GM23338 (cell line): ENCODE measurements around the gene COL4A1. TPM values are rescaled to one million over a fixed set of nuclear protein-coding genes. Genes with fewer than 3 reads are reported as not detected.

Experiments
- ATAC-seq: fragments of 200-7000 bp; cut with Tn5 transposase; 3 replicates; pipeline ENCODE4 v1.9.1; 2020
- DNase-seq: peaks from one replicate; pipeline ENCODE4 v3.0.0-alpha.2; 2015; ENCODE audit warnings: low spot score
- H2AFZ ChIP-seq: fragments of 200-600 bp; sonication (generic); 2 replicates; pipeline ENCODE4 v1.8.0; 2016; ENCODE audit warnings: antibody characterized with exemption, mild to moderate bottlenecking, moderate library complexity
- H3F3A ChIP-seq: fragments of 200-600 bp; sonication (generic); replicated peaks from 2 replicates; pipeline ENCODE4 v1.8.0; 2017; ENCODE audit warnings: antibody characterized with exemption, mixed run types, low read depth
- H3K27ac ChIP-seq: fragments of 200-600 bp; sonication (generic); 2 replicates; pipeline ENCODE4 v1.6.1; 2016; ENCODE audit warnings: low read depth
- H3K27me3 ChIP-seq: fragments of 200-600 bp; sonication (generic); 2 replicates; pipeline ENCODE4 v1.8.0; 2016; ENCODE audit warnings: mild to moderate bottlenecking, mixed run types, moderate library complexity; ENCODE audit not compliant: insufficient read depth
- H3K36me3 ChIP-seq: fragments of 200-600 bp; sonication (generic); 2 replicates; pipeline ENCODE4 v1.8.0; 2016; ENCODE audit warnings: mild to moderate bottlenecking; ENCODE audit not compliant: insufficient read depth
- H3K4me1 ChIP-seq: fragments of 200-600 bp; sonication (generic); 2 replicates; pipeline ENCODE4 v1.8.0; 2016; ENCODE audit warnings: mild to moderate bottlenecking, moderate library complexity; ENCODE audit not compliant: insufficient read depth
- H3K4me2 ChIP-seq: fragments of 200-600 bp; sonication (generic); 2 replicates; pipeline ENCODE4 v1.7.1; 2017; ENCODE audit warnings: mixed run types
- H3K4me3 ChIP-seq: fragments of 200-600 bp; sonication (generic); 2 replicates; pipeline ENCODE4 v1.6.1; 2016; ENCODE audit warnings: mixed run types
- H3K79me2 ChIP-seq: fragments of 200-600 bp; sonication (generic); replicated peaks from 2 replicates; pipeline ENCODE4 v1.8.0; 2017; ENCODE audit warnings: mild to moderate bottlenecking; ENCODE audit not compliant: insufficient read depth
- H3K9me2 ChIP-seq: fragments of 200-600 bp; sonication (generic); 2 replicates; pipeline ENCODE4 v1.8.0; 2017; ENCODE audit not compliant: insufficient read depth
- H4K20me1 ChIP-seq: fragments of 200-600 bp; sonication (generic); replicated peaks from 2 replicates; pipeline ENCODE4 v1.8.0; 2017; ENCODE audit warnings: mild to moderate bottlenecking; ENCODE audit not compliant: insufficient read depth
- H3K27ac Mint-ChIP-seq: 2 replicates; pipeline ENCODE4 v1.8.0; 2020; ENCODE audit warnings: inconsistent platforms, mild to moderate bottlenecking, moderate library complexity, mixed read lengths
- H3K27me3 Mint-ChIP-seq: 3 replicates; pipeline ENCODE4 v1.8.0; 2022; ENCODE audit warnings: low read depth, mild to moderate bottlenecking, moderate library complexity, mixed read lengths, inconsistent platforms; ENCODE audit not compliant: insufficient read depth, poor library complexity
- H3K36me3 Mint-ChIP-seq: 3 replicates; pipeline ENCODE4 v1.8.0; 2021; ENCODE audit warnings: low read depth, mild to moderate bottlenecking, inconsistent platforms, moderate library complexity, mixed read lengths
- H3K4me1 Mint-ChIP-seq: 3 replicates; pipeline ENCODE4 v1.8.0; 2020; ENCODE audit warnings: mild to moderate bottlenecking, inconsistent platforms, mixed read lengths
- H3K4me3 Mint-ChIP-seq: 3 replicates; pipeline ENCODE4 v1.8.0; 2021; ENCODE audit warnings: moderate library complexity, mild to moderate bottlenecking, inconsistent platforms, mixed read lengths
- H3K9me3 Mint-ChIP-seq: 3 replicates; pipeline ENCODE4 v1.8.0; 2020; ENCODE audit warnings: moderate library complexity, mild to moderate bottlenecking, inconsistent platforms, mixed read lengths
- CREB1 ChIP-seq: fragments of 250-450 bp; sonication (Bioruptor Pico); IDR thresholded peaks from 2 replicates; pipeline ENCODE4 v1.5.0; 2020; ENCODE audit warnings: low read depth, mild to moderate bottlenecking, moderate library complexity
- CTCF ChIP-seq, 2 experiments: fragments of 200-600 bp in 1 of 2; sonication (generic) in 1 of 2; conservative IDR thresholded peaks; 2 replicates each; pipeline versions ENCODE4 v1.5.1 to v1.6.1; 2016 to 2017; ENCODE audit warnings: antibody characterized with exemption in 2 of 2, low read depth in 2 of 2, mild to moderate bottlenecking in 2 of 2, moderate library complexity in 1 of 2
- ETS1 ChIP-seq: IDR thresholded peaks from 2 replicates; pipeline ENCODE4 v1.6.1; 2016; ENCODE audit warnings: antibody characterized with exemption
- EZH2 ChIP-seq: fragments of 200-600 bp; sonication (generic); IDR thresholded peaks from one replicate; pipeline ENCODE4 v1.8.0; 2017; ENCODE audit warnings: antibody characterized with exemption, mild to moderate bottlenecking, low read depth; ENCODE audit not compliant: unreplicated experiment
- EZH2phosphoT487 ChIP-seq: fragments of 200-600 bp; sonication (generic); IDR thresholded peaks from one replicate; pipeline ENCODE4 v1.8.1; 2018; ENCODE audit warnings: antibody characterized with exemption; ENCODE audit not compliant: unreplicated experiment
- JUNB ChIP-seq: IDR thresholded peaks from one replicate; pipeline ENCODE4 v1.6.1; 2016; ENCODE audit warnings: antibody characterized with exemption; ENCODE audit not compliant: unreplicated experiment
- NANOG ChIP-seq: IDR thresholded peaks from 2 replicates; pipeline ENCODE4 v1.6.1; 2016; ENCODE audit warnings: antibody characterized with exemption, borderline replicate concordance
- POLR2AphosphoS5 ChIP-seq: IDR thresholded peaks from 2 replicates; pipeline ENCODE4 v1.6.1; 2016; ENCODE audit warnings: antibody characterized with exemption, low read depth
- ZNF114 ChIP-seq: fragments of 250-450 bp; sonication (Bioruptor Pico); IDR thresholded peaks from 2 replicates; pipeline ENCODE4 v1.5.0; 2020; ENCODE audit warnings: mild to moderate bottlenecking, moderate library complexity
- ZNF331 ChIP-seq: fragments of 250-450 bp; sonication (Bioruptor Pico); IDR thresholded peaks from 2 replicates; pipeline ENCODE4 v1.5.0; 2020; ENCODE audit warnings: low read depth, mild to moderate bottlenecking, moderate library complexity
- polyA plus RNA-seq: library from polyadenylated mRNA; unstranded; fragments of >200 nt; fragmentation: Nextera tagmentation; extraction: Ambion mirVana; gene quantifications from 2 replicates; pipeline ENCODE4 v1.2.1, GENCODE V29; 2016
- total RNA-seq: library from RNA; depleted of rRNA; stranded (reverse); fragments of >200 nt; shearing (Covaris generic); gene quantifications from 2 replicates; pipeline ENCODE4 v1.2.3, GENCODE V29; 2014
- TF ChIP-seq, protein P1 (sequence below): IDR thresholded peaks from one replicate; pipeline ENCODE4 v1.6.1; 2018; ENCODE audit warnings: antibody characterized with exemption; ENCODE audit not compliant: unreplicated experiment
- TF ChIP-seq, protein P2 (sequence below): fragments of 250-450 bp; sonication (Bioruptor Pico); IDR thresholded peaks from 2 replicates; pipeline ENCODE4 v1.5.0; 2020; ENCODE audit warnings: mild to moderate bottlenecking, moderate library complexity

The COL4A1 gene
- total and polyA plus RNA-seq, 2 experiments from 2014 or later, result 39.1 to 110 TPM

DNA sequence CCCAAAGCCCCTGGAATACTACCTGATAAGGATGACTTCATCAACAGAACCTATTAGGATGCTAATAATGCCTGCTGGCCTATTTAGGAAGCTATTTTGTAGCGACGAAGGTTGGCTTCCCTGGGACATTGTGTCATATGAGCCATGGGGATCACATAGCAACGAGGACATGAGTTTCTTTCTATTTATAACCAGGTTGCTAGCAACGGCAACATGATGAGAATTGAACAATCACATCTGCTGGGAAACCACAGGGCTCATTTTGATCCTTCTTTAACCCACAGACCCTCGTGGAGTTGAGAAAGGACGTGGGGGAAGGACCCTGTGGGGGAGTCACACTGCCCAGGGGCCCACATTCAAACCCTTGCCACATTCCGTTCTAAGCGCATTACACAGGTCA lies 172.2 kb downstream of the COL4A1 start (continued):
- no peak for TF ChIP-seq ZNF114

DNA sequence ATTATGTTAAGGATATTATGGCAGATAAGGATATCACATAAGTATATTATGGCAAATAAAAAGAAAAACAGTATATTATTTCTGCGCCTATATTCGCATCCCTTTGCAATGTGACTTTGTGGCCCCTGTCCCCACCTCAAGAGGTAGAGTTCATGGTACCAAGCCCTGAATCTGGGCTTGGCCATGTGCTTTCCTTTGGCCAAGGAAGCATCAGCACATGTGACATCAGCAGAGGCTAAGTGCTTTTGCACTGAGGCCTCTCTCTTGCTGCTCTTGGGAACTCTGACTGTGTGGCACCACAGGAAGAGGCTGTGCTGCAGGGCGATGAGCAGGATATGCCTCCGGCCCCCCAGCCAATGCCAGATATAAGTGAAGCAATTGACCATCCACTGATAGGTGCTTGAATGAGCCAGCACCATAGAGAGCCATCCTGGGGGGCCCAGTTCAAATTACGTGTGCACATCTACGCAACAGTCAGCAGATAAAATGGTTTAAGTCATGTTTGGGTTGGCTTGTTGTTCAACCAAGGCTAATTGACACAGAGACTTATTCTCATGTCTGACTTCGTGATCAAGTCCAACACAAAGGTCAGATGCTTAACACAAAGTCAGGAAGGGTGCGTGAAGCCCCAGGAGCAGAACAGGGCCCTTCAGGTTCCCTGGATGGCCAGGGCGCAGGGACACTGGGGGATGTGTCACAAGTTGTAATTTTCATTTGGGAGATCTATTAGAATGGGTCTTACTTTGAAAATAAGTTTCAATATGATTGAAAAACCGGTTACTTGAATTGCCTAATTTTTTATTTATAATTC lies 173.3 kb downstream of the COL4A1 start:
- Mint-ChIP-seq H3K27ac (no peak overlapping the region; the same call in 1 of the 2 replicates), H3K4me1 (peaks cover 52% of the 10 kb centered on the region)
- H3K9me2 ChIP-seq, result no peaks in the 10 kb centered on the region
- no peak for TF ChIP-seq CTCF (conservative IDR thresholded peaks at IDR 0.05; ENCODE audit: low read depth in 2 of 2)
- no peak for TF ChIP-seq EZH2
- TF ChIP-seq EZH2phosphoT487, result no peak
- TF ChIP-seq ZNF331 (CRISPR knock-in tag), result no peak
- no peak for TF ChIP-seq NANOG
- TF ChIP-seq POLR2AphosphoS5, result no peak
- no peak for TF ChIP-seq JUNB
- TF ChIP-seq, protein P1, sequence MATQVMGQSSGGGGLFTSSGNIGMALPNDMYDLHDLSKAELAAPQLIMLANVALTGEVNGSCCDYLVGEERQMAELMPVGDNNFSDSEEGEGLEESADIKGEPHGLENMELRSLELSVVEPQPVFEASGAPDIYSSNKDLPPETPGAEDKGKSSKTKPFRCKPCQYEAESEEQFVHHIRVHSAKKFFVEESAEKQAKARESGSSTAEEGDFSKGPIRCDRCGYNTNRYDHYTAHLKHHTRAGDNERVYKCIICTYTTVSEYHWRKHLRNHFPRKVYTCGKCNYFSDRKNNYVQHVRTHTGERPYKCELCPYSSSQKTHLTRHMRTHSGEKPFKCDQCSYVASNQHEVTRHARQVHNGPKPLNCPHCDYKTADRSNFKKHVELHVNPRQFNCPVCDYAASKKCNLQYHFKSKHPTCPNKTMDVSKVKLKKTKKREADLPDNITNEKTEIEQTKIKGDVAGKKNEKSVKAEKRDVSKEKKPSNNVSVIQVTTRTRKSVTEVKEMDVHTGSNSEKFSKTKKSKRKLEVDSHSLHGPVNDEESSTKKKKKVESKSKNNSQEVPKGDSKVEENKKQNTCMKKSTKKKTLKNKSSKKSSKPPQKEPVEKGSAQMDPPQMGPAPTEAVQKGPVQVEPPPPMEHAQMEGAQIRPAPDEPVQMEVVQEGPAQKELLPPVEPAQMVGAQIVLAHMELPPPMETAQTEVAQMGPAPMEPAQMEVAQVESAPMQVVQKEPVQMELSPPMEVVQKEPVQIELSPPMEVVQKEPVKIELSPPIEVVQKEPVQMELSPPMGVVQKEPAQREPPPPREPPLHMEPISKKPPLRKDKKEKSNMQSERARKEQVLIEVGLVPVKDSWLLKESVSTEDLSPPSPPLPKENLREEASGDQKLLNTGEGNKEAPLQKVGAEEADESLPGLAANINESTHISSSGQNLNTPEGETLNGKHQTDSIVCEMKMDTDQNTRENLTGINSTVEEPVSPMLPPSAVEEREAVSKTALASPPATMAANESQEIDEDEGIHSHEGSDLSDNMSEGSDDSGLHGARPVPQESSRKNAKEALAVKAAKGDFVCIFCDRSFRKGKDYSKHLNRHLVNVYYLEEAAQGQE, result no peak
- TF ChIP-seq ETS1, result no peak
- no peak for TF ChIP-seq CREB1 (CRISPR knock-in tag)
- TF ChIP-seq, protein P2, sequence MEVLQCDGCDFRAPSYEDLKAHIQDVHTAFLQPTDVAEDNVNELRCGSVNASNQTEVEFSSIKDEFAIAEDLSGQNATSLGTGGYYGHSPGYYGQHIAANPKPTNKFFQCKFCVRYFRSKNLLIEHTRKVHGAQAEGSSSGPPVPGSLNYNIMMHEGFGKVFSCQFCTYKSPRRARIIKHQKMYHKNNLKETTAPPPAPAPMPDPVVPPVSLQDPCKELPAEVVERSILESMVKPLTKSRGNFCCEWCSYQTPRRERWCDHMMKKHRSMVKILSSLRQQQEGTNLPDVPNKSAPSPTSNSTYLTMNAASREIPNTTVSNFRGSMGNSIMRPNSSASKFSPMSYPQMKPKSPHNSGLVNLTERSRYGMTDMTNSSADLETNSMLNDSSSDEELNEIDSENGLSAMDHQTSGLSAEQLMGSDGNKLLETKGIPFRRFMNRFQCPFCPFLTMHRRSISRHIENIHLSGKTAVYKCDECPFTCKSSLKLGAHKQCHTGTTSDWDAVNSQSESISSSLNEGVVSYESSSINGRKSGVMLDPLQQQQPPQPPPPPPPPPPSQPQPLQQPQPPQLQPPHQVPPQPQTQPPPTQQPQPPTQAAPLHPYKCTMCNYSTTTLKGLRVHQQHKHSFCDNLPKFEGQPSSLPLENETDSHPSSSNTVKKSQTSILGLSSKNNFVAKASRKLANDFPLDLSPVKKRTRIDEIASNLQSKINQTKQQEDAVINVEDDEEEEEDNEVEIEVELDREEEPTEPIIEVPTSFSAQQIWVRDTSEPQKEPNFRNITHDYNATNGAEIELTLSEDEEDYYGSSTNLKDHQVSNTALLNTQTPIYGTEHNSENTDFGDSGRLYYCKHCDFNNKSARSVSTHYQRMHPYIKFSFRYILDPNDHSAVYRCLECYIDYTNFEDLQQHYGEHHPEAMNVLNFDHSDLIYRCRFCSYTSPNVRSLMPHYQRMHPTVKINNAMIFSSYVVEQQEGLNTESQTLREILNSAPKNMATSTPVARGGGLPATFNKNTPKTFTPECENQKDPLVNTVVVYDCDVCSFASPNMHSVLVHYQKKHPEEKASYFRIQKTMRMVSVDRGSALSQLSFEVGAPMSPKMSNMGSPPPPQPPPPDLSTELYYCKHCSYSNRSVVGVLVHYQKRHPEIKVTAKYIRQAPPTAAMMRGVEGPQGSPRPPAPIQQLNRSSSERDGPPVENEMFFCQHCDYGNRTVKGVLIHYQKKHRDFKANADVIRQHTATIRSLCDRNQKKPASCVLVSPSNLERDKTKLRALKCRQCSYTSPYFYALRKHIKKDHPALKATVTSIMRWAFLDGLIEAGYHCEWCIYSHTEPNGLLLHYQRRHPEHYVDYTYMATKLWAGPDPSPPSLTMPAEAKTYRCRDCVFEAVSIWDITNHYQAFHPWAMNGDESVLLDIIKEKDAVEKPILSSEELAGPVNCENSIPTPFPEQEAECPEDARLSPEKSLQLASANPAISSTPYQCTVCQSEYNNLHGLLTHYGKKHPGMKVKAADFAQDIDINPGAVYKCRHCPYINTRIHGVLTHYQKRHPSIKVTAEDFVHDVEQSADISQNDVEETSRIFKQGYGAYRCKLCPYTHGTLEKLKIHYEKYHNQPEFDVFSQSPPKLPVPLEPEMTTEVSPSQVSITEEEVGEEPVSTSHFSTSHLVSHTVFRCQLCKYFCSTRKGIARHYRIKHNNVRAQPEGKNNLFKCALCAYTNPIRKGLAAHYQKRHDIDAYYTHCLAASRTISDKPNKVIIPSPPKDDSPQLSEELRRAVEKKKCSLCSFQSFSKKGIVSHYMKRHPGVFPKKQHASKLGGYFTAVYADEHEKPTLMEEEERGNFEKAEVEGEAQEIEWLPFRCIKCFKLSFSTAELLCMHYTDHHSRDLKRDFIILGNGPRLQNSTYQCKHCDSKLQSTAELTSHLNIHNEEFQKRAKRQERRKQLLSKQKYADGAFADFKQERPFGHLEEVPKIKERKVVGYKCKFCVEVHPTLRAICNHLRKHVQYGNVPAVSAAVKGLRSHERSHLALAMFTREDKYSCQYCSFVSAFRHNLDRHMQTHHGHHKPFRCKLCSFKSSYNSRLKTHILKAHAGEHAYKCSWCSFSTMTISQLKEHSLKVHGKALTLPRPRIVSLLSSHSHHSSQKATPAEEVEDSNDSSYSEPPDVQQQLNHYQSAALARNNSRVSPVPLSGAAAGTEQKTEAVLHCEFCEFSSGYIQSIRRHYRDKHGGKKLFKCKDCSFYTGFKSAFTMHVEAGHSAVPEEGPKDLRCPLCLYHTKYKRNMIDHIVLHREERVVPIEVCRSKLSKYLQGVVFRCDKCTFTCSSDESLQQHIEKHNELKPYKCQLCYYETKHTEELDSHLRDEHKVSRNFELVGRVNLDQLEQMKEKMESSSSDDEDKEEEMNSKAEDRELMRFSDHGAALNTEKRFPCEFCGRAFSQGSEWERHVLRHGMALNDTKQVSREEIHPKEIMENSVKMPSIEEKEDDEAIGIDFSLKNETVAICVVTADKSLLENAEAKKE (CRISPR knock-in tag), result no peak

More for the DNA sequence above, 173.3 kb downstream of the COL4A1 start:
- H3K4me3 ChIP-seq, result no peak overlapping the region
- H3K4me2 ChIP-seq, result no peak overlapping the region
- DNase-seq (no peak), ATAC-seq (no peak)
- H2AFZ ChIP-seq, result peak overlapping the region; percentile 80
- H3F3A ChIP-seq, result peaks cover 4% of the 10 kb centered on the region; the same call in 1 of the 2 replicates
- H3K4me3 Mint-ChIP-seq, result no peak overlapping the region
- H3K36me3 Mint-ChIP-seq, result no peaks in the 10 kb centered on the region
- no peaks in the 10 kb centered on the region for H3K9me3 Mint-ChIP-seq
- H3K27me3 ChIP-seq, result peaks cover 18% of the 10 kb centered on the region
- no peaks in the 10 kb centered on the region for H3K36me3 ChIP-seq
- no peaks in the 10 kb centered on the region for H4K20me1 ChIP-seq
- H3K27me3 Mint-ChIP-seq, result peaks cover 16% of the 10 kb centered on the region
- no peak overlapping the region for H3K27ac ChIP-seq
- no peaks in the 10 kb centered on the region for H3K79me2 ChIP-seq
- H3K4me1 ChIP-seq, result peaks cover 41% of the 10 kb centered on the region
